8988T (cell line): Measurements from ENCODE around the gene FTO.
A peak's percentile ranks its signal among the peaks of the same experiment; 100 is the strongest.

Experiments
- DNase-seq: peaks from one replicate; pipeline ENCODE4 v3.0.0; 2011

The FTO gene

DNA sequence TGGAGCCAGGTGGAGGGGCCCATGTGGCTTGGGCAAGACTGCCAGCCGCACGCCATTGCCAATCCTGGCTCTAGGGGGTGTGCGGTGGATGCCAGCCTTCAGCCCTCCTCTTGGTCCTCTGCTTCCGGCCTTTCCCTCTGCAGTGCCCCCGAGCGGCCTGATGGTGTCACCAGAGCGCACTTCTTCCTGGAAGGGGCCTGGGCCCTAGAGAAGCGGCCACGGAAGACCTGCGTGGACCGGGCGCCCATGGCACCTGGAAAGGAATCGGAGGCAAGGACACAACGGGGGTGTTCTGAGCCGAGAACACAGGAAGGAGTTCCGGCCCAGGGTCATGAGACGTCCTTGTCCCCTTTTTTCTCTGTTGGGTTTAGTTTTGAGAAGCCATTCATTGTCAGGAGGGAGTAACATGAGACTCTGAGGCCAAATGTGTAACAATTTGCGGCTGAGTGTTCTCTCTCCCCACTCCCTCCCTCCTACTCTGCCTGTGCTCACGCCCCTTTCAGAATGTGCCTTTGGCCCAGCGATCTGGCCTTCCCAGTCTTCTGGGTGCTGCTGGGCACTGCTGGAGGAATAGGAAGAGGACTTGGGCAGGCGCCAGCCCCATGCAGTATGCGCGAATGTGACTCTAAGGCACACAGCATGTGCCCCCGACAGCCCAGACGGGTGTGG is 489.8 kb downstream of the FTO start:
- DNase-seq = peak; percentile 91

GRCh38 chr16:54194334-54194743 is 490.4 kb downstream of the FTO start:
- no peak for DNase-seq

- DNase-seq = no peak
Observed at GRCh38 chr16:54197758-54198157, 493.8 kb downstream of the FTO start.

DNA sequence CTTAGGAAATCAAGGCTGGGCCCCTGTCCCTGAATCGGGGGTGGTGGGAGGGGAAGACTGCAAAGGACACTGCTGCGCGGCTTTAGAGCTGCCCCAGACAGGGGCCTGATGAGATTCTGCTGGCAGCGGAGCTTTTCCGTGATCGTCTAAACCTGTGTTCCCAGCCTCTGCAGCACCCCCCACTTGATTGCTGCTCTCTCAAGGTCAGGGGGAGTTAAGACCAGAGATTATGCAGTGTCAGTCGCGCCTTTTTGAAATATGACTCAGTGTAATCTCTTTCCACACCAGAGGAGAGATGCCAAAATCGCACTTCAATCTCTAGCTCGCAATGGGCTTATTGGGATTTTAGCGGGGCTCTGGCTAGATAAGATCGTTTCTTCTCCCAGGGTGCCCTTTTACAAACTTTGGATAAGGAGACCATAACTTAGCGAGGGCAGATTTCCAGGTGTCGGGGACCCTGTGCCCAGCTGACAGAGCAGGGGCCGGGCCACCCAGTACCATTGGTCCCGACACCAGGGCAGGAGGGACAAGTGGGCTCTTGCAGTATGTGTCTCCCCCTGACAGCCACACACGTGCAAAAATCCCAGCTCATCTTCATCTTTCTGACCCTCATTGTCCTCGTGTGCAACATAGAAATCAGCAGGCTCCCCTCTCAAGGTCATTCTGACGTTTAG is 495.7 kb downstream of the FTO start:
- DNase-seq = no peak

GRCh38 chr16:54200161-54200534 is 496.2 kb downstream of the FTO start:
- no peak for DNase-seq

- no peak for DNase-seq
Observed at GRCh38 chr16:54200720-54201119, 496.8 kb downstream of the FTO start.

GRCh38 chr16:54201200-54201599 is 497.2 kb downstream of the FTO start:
- no peak for DNase-seq
